Hepatic stellate cell (primary cell): ENCODE measurements around the gene SLAMF7.
A peak's percentile ranks its signal among the peaks of the same experiment; 100 is the strongest.

Experiments
- DNase-seq: peaks from one replicate; pipeline ENCODE4 v3.0.0; 2011; ENCODE audit warnings: low spot score

Gene SLAMF7

GRCh38 chr1:160745551-160745950 lies 6.5 kb downstream of the SLAMF7 start:
- no peak for DNase-seq

GRCh38 chr1:160746836-160747500 lies 7.9 kb downstream of the SLAMF7 start:
- no peak for DNase-seq

DNA sequence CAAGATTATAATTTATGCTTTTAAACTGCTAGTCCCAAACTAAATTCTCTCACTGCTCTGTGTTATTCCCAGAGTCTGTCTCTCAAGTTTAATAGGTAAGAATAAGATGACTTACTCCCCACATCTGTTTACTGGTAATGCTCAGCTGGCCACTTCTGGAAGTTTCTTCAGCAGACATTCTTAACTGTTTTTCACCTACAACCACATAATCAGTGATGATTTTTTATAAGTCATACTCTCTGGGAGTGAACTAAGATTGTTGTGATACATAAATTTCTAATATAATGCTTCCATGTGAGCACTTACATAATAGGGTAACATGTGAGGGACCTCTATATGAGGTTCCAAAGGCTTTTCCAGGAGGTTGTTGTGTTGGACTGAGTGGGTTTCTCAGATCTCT lies 8.7 kb downstream of the SLAMF7 start:
- DNase-seq = no peak

GRCh38 chr1:160748181-160748877 lies 9.3 kb downstream of the SLAMF7 start:
- DNase-seq = peak; percentile 6

DNA sequence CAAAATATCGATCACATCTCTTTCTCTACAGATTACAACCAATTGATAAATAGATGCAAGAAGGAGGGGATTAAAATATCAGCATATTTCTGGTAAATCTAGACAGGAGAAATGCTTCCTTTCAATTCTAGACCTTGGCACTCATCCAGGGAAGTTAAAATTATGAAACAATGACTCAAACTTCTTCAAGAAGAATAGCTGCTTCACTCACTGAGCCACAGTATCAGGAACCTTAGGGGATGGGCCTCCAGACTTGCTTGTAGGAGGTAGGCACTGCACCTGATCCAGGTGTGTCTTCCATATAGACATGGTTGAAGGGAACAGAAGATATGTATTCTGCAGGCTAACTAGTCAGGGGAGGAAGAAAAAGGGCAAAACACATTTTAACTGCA lies 9.8 kb downstream of the SLAMF7 start:
- no peak for DNase-seq

DNA sequence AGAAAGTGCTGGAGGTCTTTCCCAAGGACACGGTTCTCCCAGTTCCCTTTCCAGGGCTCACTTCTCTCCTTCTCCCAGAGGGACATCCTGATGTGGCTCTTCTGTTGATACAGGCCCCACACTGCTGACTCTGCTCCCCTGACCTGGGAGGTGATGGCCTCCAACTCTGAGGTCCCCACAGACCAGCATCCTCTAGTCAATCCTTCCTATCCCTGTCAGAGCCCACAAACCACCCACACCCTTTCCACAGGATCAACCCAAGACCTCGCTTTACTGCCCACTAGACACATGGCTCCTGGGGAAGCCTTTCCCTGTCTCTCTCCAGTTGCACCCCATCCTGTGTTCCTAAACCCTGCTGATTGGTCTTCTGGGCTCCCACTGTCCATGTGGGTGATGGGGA lies 11.6 kb downstream of the SLAMF7 start:
- DNase-seq = no peak

GRCh38 chr1:160752406-160752805 lies 13.4 kb downstream of the SLAMF7 start:
- no peak for DNase-seq

DNA sequence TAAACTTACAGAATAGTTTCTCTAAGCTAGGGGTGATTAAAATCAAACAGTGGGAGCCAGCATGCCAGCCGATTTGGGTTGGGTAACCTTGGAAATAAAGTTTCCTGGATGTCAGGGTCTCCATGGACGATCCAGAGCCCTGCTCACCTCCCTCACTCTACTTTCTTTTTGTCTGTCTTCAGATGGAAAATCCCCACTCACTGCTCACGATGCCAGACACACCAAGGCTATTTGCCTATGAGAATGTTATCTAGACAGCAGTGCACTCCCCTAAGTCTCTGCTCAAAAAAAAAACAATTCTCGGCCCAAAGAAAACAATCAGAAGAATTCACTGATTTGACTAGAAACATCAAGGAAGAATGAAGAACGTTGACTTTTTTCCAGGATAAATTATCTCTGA lies 13.9 kb downstream of the SLAMF7 start:
- DNase-seq = no peak

- DNase-seq = no peak
These were observed 14.5 kb downstream of the SLAMF7 start for GRCh38 chr1:160753594-160753993.

DNA sequence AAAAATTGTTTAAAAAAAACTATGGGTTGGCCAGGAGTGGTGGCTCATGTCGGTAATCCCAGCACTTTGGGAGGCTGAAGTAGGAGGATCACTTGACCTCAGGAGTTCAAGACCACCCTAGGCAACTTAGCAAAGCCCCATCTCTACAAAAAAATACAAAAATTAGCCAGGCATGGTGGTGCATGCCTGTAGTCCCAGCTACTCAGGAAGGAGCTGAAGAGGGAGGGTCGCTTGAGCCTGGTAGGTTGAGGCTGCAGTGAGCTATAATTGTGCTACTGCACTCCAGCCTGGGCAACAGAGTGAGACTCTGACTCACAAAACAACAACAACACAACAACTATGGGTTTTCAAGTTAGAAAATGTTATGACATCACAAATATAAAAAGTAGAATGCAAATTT lies 16.4 kb downstream of the SLAMF7 start:
- no peak for DNase-seq

DNA sequence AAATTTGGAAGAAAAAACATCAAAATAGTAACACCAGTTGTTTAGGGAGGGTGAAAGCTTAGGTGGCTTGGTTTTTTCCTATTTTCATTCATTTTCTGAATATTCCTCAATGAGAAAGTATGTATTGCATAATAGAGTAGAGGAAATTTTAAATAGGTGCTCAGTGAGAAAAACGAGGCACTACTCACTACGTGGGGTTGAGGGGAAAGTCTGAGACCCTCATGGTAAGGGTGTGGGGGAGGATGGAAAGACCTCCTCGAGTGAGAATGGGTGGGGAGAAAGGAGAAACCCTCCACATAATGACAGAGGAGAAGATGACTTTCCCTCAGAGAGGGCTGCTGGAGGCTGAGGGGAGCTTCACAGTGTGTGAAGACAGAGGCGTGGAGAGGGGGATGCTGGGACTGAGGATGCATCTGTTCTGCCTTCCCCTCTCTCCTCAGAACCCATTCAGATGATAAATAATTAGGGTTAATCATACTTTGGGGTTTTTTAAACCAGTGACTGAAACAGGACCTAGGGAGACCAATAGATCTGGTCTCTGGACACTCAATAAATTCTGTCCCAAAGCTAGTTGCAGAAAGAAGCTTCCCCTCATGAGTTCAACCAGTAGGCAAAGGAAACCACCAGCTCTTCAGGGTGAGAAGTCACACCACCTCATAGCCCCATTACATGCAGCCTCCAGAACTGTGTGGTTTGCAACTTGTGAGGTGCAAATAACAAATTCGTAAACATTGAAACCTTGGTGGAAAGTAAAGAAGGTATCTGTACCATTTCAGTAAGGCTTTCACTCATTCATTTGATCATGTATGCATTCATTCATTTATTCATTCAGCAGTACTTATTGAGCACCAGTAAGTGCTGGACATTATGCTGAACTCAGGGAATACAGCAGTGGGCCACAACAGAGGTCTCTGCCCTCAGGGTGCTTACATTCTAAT lies 17.1 kb downstream of the SLAMF7 start:
- DNase-seq = no peak

GRCh38 chr1:160756849-160757201 lies 17.8 kb downstream of the SLAMF7 start:
- DNase-seq = no peak

DNA sequence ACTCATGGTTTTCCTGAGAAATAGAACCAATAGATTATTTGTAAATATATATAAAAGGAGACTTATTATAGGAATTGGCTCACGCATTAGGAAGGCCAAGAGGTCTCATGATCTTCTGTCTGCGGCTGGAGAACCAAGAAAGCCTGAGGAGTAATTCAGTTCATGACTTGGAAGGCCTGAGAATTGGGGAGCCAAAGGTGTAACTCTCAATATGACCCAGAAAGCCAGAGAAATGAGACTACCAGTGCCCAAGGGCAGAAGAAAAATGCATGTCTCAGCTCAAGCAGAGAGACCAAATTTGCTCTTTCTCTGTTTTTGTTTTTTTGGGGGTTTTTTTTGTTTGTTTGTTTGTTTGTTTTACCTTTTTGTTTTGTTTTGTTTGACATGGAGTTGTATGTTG lies 19.5 kb downstream of the SLAMF7 start:
- no peak for DNase-seq

DNA sequence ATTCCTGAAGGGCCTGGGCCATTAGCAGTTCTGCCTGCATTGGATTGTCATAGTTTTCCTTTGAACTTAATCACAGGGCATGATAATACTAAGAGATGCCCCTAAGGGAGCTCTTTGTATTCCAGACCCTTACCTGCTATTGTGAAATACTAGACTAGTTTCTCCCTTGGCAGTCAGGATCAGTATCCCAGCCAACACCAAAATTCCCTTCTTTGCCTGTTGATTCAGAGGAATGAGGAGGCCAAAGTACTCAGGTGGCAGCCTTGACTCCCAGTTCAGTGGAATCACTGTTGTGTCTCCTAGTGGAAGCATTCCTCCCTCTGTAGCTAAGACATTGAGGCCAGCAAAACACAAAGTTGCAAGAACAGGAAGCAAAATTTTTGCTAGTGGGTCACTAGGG lies 20.7 kb downstream of the SLAMF7 start:
- DNase-seq = no peak

GRCh38 chr1:160761046-160761445 lies 22.0 kb downstream of the SLAMF7 start:
- DNase-seq = no peak

DNA sequence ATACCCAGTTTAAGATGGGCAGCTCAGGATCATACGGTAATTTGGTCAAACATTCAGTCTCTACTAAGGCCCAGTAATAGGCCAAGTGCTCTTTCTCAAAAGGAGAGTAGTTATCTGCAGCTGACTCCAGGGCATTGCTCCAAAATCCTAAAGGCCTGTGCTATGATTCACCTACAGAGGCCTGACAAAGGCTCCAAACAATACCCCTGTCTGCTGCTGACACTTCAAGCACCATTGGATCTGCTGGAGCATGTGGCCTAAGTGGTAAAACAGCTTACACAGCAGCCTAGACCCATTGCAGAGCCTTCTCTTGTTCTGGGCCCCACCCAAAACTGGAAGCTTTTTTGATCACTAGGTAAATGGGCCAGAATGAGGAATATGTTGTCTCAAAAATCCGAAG lies 22.8 kb downstream of the SLAMF7 start:
- DNase-seq = no peak

- no peak for DNase-seq
These were observed 24.9 kb downstream of the SLAMF7 start for GRCh38 chr1:160763993-160764392.

DNA sequence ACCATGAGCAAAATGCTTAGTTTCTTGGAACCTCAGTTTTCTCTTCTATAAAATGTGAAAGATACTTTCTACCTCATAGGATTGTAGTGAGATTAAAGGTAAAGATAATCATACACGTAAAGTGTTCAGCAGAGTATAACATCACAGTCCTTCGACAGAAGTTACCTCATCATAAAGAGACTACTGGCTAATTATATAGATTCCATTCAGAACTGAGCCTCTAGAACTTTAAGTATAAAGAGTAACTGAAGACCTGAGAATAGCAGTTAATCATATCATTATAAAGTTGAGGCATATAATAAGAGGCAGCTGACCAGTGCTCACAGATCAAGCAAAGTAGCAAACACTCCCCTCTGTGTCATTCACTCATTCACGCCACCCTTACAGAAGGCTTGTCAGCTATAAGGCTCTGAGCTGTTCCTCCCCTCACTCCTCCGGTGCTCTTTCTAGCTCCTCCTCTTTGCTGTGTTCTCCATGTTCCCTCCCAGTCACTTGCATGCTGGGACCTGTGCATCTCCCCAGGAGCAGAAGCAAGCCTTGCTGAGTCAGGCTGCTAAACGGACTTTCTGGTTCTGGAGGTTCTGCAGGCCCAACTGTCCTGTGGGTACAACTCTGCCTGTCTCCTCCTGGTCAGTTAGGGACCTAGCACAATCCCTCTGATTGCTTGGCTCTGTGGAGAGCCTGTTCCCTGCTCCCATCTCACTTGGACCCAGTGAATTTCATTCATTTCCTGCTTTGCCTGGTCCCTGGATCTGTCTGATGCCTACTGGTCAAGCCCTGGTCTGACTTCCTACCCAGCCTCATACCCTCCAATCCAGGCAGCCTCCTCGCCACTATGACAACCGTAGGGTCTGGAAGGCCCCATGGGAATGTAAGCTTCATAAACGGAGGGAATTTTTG lies 28.6 kb downstream of the SLAMF7 start:
- DNase-seq = no peak

DNA sequence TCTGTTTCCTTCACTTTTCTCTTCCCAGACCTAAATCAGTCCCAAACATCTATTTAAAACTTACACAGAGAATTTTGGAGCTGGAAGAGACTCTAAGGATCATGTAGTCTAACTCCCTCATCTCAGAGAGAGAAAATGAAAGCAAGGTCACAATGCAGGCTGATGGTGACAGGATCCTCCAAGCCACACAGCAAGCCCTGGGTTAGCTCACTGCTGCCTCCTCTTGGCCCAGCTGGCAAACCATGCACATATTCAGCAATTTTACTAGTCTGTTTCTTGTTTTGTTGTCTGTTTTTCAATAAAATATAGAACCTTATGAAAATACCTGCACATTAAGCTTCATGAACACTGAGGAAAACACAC lies 29.2 kb downstream of the SLAMF7 start:
- DNase-seq = no peak

GRCh38 chr1:160772331-160772730 lies 33.3 kb downstream of the SLAMF7 start:
- DNase-seq = no peak

GRCh38 chr1:160773093-160773492 lies 34.0 kb downstream of the SLAMF7 start:
- no peak for DNase-seq
